ENCODE measurements around the gene ERCC6L. TPM values are rescaled to one million over a fixed set of nuclear protein-coding genes. Genes with fewer than 3 reads are reported as not detected.

ERCC6L gene
- total and polyA plus RNA-seq, 2 of the 13 experiments (the other 11 are each of a cell fraction or from before 2014, with no cell fraction given): 0.86 to 9.5 TPM

DNA sequence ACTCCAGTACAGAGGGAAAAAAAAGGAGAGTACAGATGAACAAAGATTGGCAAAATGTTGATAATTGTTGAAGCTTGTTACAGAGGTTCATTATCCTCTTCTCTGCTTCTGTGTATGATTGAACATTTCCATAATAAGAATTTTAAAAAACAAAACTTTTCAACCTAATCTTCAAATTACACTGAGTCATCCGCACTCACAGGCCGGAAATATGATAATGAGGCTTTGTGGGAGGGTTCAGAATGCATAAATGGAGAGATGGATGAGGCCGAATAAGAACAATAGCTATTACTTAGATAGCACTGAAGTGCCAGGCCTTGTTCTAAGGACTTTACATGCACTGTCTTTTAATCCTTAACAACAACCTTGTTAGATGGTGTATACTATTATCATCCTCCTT is 4.6 kb upstream of the ERCC6L start:
- H3K4me2 ChIP-seq (ENCODE audit: low read depth, low read length): no peak overlapping the region
- no peaks in the 10 kb centered on the region for H3K9me3 ChIP-seq (ENCODE audit: low read length)
- H3K36me3 ChIP-seq (replicated peaks in 1 of 2; ENCODE audit: control insufficient read depth in 1 of 2, insufficient read depth in 2 of 2, low read length in 2 of 2): no peaks in the 10 kb centered on the region
- in situ Hi-C loops (cut with HindIII; ENCODE audit: extremely low pct_ligation_motif_present, low pct_unique_long_range_greater_than_20kb): no loop called here
- DNase-seq (ENCODE audit: low spot score): no peak
- intact Hi-C loops (cut with micrococcal nuclease; ENCODE audit: unreplicated experiment): no loop called here
- H3K4me1 ChIP-seq (ENCODE audit: insufficient read depth, low read length): peaks cover 14% of the 10 kb centered on the region
- no peak for FAIRE-seq
- H3K79me2 ChIP-seq (ENCODE audit: insufficient read depth, low read length): no peaks in the 10 kb centered on the region
- H2AFZ ChIP-seq (ENCODE audit: low read length): no peak overlapping the region
- WGBS (ENCODE audit: low lambda C conversion rate): 38% methylated on average over 3 of the region's 3 CpGs
- TF ChIP-seq CBX1 (IDR thresholded peaks at IDR 0.05; ENCODE audit: low read depth): no peak
- TF ChIP-seq HNRNPH1 (optimal IDR thresholded peaks at IDR 0.05; ENCODE audit: low read depth, low read length): no peak
- TF ChIP-seq, protein P1, sequence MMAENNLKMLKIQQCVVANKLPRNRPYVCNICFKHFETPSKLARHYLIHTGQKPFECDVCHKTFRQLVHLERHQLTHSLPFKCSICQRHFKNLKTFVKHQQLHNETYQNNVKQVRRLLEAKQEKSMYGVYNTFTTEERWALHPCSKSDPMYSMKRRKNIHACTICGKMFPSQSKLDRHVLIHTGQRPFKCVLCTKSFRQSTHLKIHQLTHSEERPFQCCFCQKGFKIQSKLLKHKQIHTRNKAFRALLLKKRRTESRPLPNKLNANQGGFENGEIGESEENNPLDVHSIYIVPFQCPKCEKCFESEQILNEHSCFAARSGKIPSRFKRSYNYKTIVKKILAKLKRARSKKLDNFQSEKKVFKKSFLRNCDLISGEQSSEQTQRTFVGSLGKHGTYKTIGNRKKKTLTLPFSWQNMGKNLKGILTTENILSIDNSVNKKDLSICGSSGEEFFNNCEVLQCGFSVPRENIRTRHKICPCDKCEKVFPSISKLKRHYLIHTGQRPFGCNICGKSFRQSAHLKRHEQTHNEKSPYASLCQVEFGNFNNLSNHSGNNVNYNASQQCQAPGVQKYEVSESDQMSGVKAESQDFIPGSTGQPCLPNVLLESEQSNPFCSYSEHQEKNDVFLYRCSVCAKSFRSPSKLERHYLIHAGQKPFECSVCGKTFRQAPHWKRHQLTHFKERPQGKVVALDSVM (CRISPR knock-in tag; IDR thresholded peaks at IDR 0.05): no peak
- TF ChIP-seq, protein P2, sequence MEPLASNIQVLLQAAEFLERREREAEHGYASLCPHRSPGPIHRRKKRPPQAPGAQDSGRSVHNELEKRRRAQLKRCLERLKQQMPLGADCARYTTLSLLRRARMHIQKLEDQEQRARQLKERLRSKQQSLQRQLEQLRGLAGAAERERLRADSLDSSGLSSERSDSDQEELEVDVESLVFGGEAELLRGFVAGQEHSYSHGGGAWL (CRISPR knock-in tag; IDR thresholded peaks at IDR 0.05): no peak
- TF ChIP-seq ZC3H4 (CRISPR knock-in tag; IDR thresholded peaks at IDR 0.05; ENCODE audit: borderline replicate concordance): no peak
- TF ChIP-seq ERF (CRISPR knock-in tag; IDR thresholded peaks at IDR 0.05): no peak
- TF ChIP-seq, protein P3, sequence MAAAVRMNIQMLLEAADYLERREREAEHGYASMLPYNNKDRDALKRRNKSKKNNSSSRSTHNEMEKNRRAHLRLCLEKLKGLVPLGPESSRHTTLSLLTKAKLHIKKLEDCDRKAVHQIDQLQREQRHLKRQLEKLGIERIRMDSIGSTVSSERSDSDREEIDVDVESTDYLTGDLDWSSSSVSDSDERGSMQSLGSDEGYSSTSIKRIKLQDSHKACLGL (CRISPR knock-in tag; IDR thresholded peaks at IDR 0.05): no peak
- TF ChIP-seq NFATC3 (CRISPR knock-in tag; IDR thresholded peaks at IDR 0.05): no peak
- TF ChIP-seq, protein P4, sequence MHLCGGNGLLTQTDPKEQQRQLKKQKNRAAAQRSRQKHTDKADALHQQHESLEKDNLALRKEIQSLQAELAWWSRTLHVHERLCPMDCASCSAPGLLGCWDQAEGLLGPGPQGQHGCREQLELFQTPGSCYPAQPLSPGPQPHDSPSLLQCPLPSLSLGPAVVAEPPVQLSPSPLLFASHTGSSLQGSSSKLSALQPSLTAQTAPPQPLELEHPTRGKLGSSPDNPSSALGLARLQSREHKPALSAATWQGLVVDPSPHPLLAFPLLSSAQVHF (CRISPR knock-in tag; IDR thresholded peaks at IDR 0.05): no peak
- no peak for TF ChIP-seq ZNF607 (CRISPR knock-in tag; IDR thresholded peaks at IDR 0.05; ENCODE audit: borderline replicate concordance)
- TF ChIP-seq KDM4B (CRISPR knock-in tag; IDR thresholded peaks at IDR 0.05): no peak
- H3K27ac ChIP-seq (ENCODE audit: extremely low read length, insufficient read depth, low read length): no peak overlapping the region
- H3K4me3 ChIP-seq (replicated peaks in 1 of 3; ENCODE audit: insufficient read depth in 1 of 3, low read depth in 2 of 3, low read length in 3 of 3): no peak overlapping the region
- ChIA-PET POLR2A (no interaction called here), CTCF (ENCODE audit: low intra/inter-chr PET ratio, low total read pairs) (no interaction called here)
- no peak for ATAC-seq
- no TSS peak for BruUV-seq (replicated peaks)
- H4K20me1 ChIP-seq (ENCODE audit: insufficient read depth, low read length): no peaks in the 10 kb centered on the region
- H3K27me3 ChIP-seq (ENCODE audit: control insufficient read depth in 1 of 2, insufficient read depth in 2 of 2, low read length in 2 of 2): no peaks in the 10 kb centered on the region
- H3K9ac ChIP-seq (ENCODE audit: insufficient read depth, low read depth, low read length): no peak overlapping the region

Measured in HepG2 (cell line).